ENCODE data around the gene CADPS. TPM values are rescaled to one million over a fixed set of nuclear protein-coding genes. Genes with fewer than 3 reads are reported as not detected.

The CADPS gene
- total RNA-seq, 1 donor from 2014 or later = not detected

DNA sequence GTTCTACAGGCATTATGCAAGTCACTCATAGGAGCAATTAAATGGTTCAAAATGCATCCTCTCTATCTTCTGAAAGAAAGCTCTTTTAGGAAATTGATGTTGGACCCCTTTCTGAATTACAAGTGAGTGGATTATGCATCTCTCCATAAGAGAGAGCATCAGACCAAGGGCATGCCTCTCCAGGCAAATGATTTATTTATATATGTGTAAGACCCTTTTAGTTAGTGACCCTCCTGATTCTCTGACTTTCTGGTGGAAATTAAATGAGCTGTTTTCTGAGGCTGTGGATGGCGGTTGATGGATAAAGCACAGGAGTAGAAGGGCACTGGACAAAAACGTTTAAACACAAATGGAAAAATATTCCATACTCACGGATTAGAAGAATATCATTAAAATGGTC lies 62.6 kb downstream of the CADPS start:
- DNase-seq (ENCODE audit: low read depth) = no peak

GRCh38 chr3:62811119-62811518 lies 64.1 kb downstream of the CADPS start:
- peak; percentile 31 for DNase-seq (ENCODE audit: low read depth)

DNA sequence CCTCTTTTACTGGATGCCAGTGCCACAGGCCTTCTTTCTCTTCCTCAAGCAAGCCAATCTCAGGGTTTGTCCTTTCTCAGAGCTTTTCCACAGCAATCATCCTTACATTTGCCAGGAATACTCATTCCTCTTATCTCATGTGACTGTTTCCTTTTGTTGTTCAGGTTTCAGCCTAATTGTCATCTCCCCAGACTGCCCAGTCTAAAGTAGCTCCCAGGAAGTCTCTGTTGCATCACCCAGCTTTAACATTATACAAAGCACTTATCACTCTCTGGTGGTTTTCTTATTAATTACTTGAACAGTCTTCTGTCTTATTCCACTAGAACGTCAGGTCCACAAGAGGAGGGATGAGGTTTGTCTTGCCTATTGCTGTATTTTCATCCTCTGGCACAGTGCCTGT lies 65.8 kb downstream of the CADPS start:
- no peak for DNase-seq (ENCODE audit: low read depth)

- DNase-seq (ENCODE audit: low read depth) = no peak
These were observed 69.5 kb downstream of the CADPS start for GRCh38 chr3:62805580-62806277.

DNA sequence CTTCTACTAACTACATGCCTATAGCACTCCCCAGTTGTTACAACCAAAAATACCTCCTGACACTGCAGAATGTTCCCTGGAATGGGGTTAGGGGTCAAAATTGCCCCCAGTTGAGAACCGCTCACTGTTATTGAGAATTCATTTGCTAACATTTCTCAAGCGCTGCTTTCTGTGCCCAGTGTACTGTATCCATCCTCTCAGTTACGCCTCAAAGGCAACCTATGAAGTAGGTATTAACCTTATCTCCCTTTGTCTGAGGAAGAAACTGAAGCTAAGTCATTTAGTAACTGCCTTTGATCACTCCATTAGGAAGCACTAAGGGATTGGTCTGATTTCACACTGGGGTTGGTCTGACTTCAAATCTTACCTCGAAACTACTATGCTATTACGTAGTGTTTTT lies 70.1 kb downstream of the CADPS start:
- no peak for DNase-seq (ENCODE audit: low read depth)

GRCh38 chr3:62803276-62803675 lies 71.9 kb downstream of the CADPS start:
- no peak for DNase-seq (ENCODE audit: low read depth)

DNA sequence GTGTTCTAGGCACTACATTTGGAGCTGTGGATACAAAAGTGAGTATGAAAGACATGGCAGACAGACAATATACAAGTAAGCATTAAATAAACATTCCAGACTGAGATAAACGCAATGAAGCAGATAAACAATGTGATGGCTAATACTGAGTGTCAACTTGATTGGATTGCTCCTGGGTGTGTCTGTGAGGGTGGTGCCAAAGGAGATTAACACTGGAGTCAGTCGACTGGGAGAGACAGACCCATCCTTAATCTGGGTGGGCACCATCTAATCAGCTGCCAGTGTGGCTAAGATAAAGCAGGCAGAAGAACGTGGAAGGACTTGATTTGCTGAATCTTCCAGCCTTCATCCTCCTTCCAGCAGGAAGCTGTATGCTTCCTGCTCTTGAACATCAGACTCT lies 77.2 kb downstream of the CADPS start:
- DNase-seq (ENCODE audit: low read depth) = no peak

GRCh38 chr3:62797132-62797531 lies 78.1 kb downstream of the CADPS start:
- DNase-seq (ENCODE audit: low read depth) = no peak

GRCh38 chr3:62795978-62796657 lies 79.1 kb downstream of the CADPS start:
- DNase-seq (ENCODE audit: low read depth) = no peak

- DNase-seq (ENCODE audit: low read depth) = no peak
These were observed 81.3 kb downstream of the CADPS start for GRCh38 chr3:62793946-62794345.

DNA sequence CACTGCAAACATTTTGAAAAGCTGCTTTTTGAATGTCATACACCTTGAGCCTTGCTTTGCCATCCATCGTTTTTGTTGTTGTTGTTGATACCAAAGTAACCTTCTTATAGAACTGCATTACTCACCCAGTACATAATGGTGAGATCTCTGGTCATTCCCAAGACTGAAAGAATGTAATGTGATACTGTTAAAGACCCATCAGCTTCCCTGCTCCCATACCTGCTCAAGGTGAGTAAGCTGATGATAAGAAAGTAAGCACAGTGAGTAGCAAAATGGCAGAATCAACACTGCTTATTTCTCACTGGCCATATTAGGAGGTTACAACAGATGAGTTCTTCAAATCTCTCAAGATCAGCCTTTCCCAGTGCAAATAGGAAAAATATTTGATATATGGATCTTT lies 89.8 kb downstream of the CADPS start:
- DNase-seq (ENCODE audit: low read depth) = no peak

GRCh38 chr3:62781121-62781520 lies 94.1 kb downstream of the CADPS start:
- no peak for DNase-seq (ENCODE audit: low read depth)

DNA sequence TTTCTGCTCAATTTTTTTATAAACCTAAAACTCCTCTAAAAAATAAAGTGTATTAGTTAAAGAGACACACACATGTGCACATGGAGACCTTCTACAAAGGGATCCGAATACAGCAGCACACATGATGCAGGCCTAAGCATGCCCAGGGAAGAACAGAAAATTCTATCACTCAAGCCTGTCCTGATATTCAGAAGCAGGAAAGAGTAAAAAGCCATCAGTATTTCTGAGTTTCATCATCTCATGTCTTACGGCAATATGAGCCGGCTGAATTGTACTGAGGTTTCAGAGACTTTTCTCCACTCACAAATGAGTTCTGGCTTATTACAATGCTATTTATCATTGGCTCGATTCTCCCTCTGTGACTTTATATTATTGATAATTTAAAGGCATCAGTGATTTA lies 97.5 kb downstream of the CADPS start:
- no peak for DNase-seq (ENCODE audit: low read depth)

GRCh38 chr3:62777130-62777529 lies 98.1 kb downstream of the CADPS start:
- DNase-seq (ENCODE audit: low read depth) = no peak

DNA sequence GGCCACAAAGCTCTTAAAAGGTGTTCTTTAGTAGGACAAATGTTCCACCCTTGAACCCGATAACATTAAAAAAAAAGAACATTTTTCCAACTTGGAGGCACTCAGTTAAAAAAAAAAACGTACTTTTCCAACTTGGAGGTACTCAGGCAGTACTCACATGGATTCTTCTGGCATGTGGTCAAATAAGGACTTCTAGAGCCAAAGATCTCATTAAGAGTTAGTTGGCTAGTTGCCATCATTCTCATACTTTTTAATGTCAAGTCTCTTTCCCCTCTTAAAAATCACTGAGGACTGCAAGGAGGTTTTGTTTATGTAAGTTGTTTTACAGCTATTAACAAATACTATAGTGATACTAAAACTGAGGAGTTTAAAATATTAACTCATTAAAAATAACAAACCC lies 101.0 kb downstream of the CADPS start:
- peak; percentile 3 for DNase-seq (ENCODE audit: low read depth)

DNA sequence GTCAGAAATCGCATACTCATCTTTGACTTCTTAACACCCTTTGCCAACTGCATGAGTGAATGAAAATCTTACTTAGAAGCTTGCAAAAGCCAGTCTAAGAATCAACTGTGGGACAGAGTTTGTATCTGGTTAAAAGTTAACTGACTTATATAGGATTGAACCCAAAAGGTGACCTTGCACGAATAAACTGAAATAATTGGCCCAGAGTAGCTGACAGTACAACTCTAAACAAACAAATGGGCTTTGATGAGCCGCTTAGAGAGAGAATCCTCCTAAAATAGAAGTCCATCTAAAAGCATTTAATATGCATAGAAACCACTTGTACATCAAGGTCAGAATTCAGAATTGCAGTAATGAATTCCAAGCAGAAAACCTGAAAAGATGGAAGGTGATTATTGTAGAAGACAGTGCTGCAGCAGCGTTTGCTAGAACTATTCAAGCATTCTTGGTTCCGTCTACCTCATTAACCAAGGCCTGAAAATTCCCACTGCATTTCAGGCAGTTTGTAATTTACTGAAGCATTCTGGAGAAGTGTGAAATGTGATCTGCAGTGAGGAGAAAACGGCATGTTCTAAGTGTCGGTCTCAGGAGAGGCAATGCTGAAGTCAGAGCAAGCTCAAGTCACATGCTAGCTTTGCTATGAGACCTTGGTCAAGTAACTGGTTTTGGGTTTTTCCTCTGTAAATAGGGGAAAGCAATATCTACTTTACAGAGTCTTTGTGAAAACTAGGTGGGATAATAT lies 103.7 kb downstream of the CADPS start:
- no peak for DNase-seq (ENCODE audit: low read depth)

GRCh38 chr3:62768896-62769295 lies 106.3 kb downstream of the CADPS start:
- DNase-seq (ENCODE audit: low read depth) = no peak

GRCh38 chr3:62761711-62762110 lies 113.5 kb downstream of the CADPS start:
- no peak for DNase-seq (ENCODE audit: low read depth)

- DNase-seq (ENCODE audit: low read depth) = no peak
These were observed 113.9 kb downstream of the CADPS start for GRCh38 chr3:62761311-62761710.

- no peak for DNase-seq (ENCODE audit: low read depth)
These were observed 116.7 kb downstream of the CADPS start for GRCh38 chr3:62758296-62759066.

- DNase-seq (ENCODE audit: low read depth) = no peak
These were observed 118.2 kb downstream of the CADPS start for GRCh38 chr3:62757045-62757444.

DNA sequence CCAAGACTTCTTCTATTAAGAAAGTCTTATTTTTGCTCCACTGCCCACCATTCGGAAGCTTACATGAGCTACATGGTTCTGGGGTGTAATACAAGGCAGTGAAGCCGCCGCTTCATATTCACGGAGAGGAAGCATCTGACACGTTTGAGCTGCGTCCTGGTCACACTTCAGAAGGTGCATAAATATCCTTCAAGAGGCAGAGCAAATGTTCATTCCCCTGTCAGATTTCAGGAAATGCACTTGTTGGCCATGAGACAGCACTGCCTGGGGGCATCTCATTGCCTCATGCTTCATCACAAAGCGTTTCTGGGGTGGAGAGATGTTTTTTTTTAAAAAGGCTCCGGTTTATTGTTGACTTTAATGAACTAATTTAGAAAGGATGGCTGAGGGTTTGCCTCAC lies 119.9 kb downstream of the CADPS start:
- peak; percentile 43 for DNase-seq (ENCODE audit: low read depth)

All from renal cortical epithelial cell (primary cell).